Lower leg skin (tissue), 3 donors: Measurements from ENCODE around the gene BBIP1.

ENCODE experiments used
- POLR2A ChIP-seq, 2 donors: fragments of 450-650 bp; IDR thresholded peaks; one replicate each; pipeline ENCODE4 v1.6.1; 2016 to 2017; ENCODE audit warnings: antibody characterized with exemption in 2 of 2, mild to moderate bottlenecking in 1 of 2, moderate library complexity in 1 of 2
- TF ChIP-seq, protein P1 (sequence below), 3 donors: fragments of 450-650 bp; IDR thresholded peaks; one replicate each; pipeline ENCODE4 v1.5.1; 2016; ENCODE audit warnings: antibody characterized with exemption in 3 of 3, mild to moderate bottlenecking in 3 of 3, moderate library complexity in 2 of 3

- TF ChIP-seq, protein P1, sequence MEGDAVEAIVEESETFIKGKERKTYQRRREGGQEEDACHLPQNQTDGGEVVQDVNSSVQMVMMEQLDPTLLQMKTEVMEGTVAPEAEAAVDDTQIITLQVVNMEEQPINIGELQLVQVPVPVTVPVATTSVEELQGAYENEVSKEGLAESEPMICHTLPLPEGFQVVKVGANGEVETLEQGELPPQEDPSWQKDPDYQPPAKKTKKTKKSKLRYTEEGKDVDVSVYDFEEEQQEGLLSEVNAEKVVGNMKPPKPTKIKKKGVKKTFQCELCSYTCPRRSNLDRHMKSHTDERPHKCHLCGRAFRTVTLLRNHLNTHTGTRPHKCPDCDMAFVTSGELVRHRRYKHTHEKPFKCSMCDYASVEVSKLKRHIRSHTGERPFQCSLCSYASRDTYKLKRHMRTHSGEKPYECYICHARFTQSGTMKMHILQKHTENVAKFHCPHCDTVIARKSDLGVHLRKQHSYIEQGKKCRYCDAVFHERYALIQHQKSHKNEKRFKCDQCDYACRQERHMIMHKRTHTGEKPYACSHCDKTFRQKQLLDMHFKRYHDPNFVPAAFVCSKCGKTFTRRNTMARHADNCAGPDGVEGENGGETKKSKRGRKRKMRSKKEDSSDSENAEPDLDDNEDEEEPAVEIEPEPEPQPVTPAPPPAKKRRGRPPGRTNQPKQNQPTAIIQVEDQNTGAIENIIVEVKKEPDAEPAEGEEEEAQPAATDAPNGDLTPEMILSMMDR (IDR thresholded peaks at IDR 0.05) = no peak
- no peak for TF ChIP-seq POLR2A (IDR thresholded peaks at IDR 0.05)
Observed at GRCh38 chr10:110916554-110917346, 2.2 kb downstream of the BBIP1 start.
